Glutamatergic neuron (in vitro differentiated cells): ENCODE results near the gene BDNF. TPM values are rescaled to one million over a fixed set of nuclear protein-coding genes. Genes with fewer than 3 reads are reported as not detected.

ENCODE experiments used
- DNase-seq: peaks from one replicate; pipeline ENCODE4 v3.0.0; 2022
- H3K27ac Mint-ChIP-seq: one replicate; pipeline ENCODE4 v1.8.0; 2020; ENCODE audit warnings: mild to moderate bottlenecking, mixed read lengths, inconsistent platforms; ENCODE audit not compliant: unreplicated experiment
- H3K27me3 Mint-ChIP-seq: one replicate; pipeline ENCODE4 v1.8.0; 2020; ENCODE audit warnings: mild to moderate bottlenecking, moderate library complexity, mixed read lengths, inconsistent platforms; ENCODE audit not compliant: unreplicated experiment
- H3K36me3 Mint-ChIP-seq: one replicate; pipeline ENCODE4 v1.8.0; 2020; ENCODE audit warnings: mild to moderate bottlenecking, mixed read lengths, inconsistent platforms; ENCODE audit not compliant: unreplicated experiment
- H3K4me1 Mint-ChIP-seq: one replicate; pipeline ENCODE4 v1.8.0; 2020; ENCODE audit warnings: mild to moderate bottlenecking, low read depth, mixed read lengths, inconsistent platforms; ENCODE audit not compliant: unreplicated experiment
- H3K4me3 Mint-ChIP-seq: one replicate; pipeline ENCODE4 v1.8.0; 2020; ENCODE audit warnings: mild to moderate bottlenecking, mixed read lengths, inconsistent platforms; ENCODE audit not compliant: unreplicated experiment
- H3K9me3 Mint-ChIP-seq: one replicate; pipeline ENCODE4 v1.8.0; 2020; ENCODE audit warnings: mild to moderate bottlenecking, moderate library complexity, mixed read lengths, inconsistent platforms; ENCODE audit not compliant: unreplicated experiment
- CTCF ChIP-seq: fragments of 200-600 bp; sonication (generic); IDR thresholded peaks from one replicate; pipeline ENCODE4 v1.5.0; 2021; ENCODE audit not compliant: partially characterized antibody, unreplicated experiment
- total RNA-seq: library from RNA; stranded (reverse); fragmentation: NEBNext Ultra II Directional; extraction: Animal tissue kit (Norgen Biotek cat#: 25700); gene quantifications from one replicate; pipeline ENCODE4 v1.2.1, GENCODE V29; 2021; ENCODE audit not compliant: unreplicated experiment

Gene BDNF
- total RNA-seq, 1 donor from 2014 or later = 0.42 TPM

- peaks cover 12% of the 10 kb centered on the region for H3K4me1 Mint-ChIP-seq
- TF ChIP-seq CTCF = no peak
Measured at GRCh38 chr11:27692781-27693180, 7.5 kb downstream of the BDNF start.

GRCh38 chr11:27688076-27688475, 12.2 kb downstream of the BDNF start:
- peaks cover 12% of the 10 kb centered on the region for H3K4me1 Mint-ChIP-seq

More at GRCh38 chr11:27692781-27693180, 7.5 kb downstream of the BDNF start:
- no peak overlapping the region for H3K4me3 Mint-ChIP-seq
- H3K9me3 Mint-ChIP-seq = peaks cover 2% of the 10 kb centered on the region
- H3K36me3 Mint-ChIP-seq = no peaks in the 10 kb centered on the region
- DNase-seq = no peak
- H3K27me3 Mint-ChIP-seq = peaks cover 2% of the 10 kb centered on the region
- no peak overlapping the region for H3K27ac Mint-ChIP-seq

GRCh38 chr11:27681664-27682063, 18.6 kb downstream of the BDNF start:
- Mint-ChIP-seq H3K36me3 (no peaks in the 10 kb centered on the region), H3K4me3 (no peak overlapping the region), H3K27ac (no peak overlapping the region), H3K27me3 (no peaks in the 10 kb centered on the region), H3K9me3 (peaks cover 2% of the 10 kb centered on the region), H3K4me1 (no peaks in the 10 kb centered on the region)
- no peak for TF ChIP-seq CTCF
- no peak for DNase-seq

More at GRCh38 chr11:27688076-27688475, 12.2 kb downstream of the BDNF start:
- no peak for TF ChIP-seq CTCF
- Mint-ChIP-seq H3K27me3 (no peaks in the 10 kb centered on the region), H3K9me3 (peaks cover 4% of the 10 kb centered on the region), H3K27ac (peak overlapping the region; percentile 82), H3K4me3 (no peak overlapping the region), H3K36me3 (no peaks in the 10 kb centered on the region)
- DNase-seq = peak; percentile 29

- Mint-ChIP-seq H3K9me3 (no peaks in the 10 kb centered on the region), H3K27me3 (no peaks in the 10 kb centered on the region), H3K4me3 (no peak overlapping the region), H3K4me1 (no peaks in the 10 kb centered on the region), H3K36me3 (no peaks in the 10 kb centered on the region), H3K27ac (no peak overlapping the region)
- no peak for DNase-seq
- no peak for TF ChIP-seq CTCF
Measured at GRCh38 chr11:27679136-27680015, 20.9 kb downstream of the BDNF start.

GRCh38 chr11:27678242-27678641, 22.0 kb downstream of the BDNF start:
- no peak for DNase-seq
- Mint-ChIP-seq H3K4me1 (no peaks in the 10 kb centered on the region), H3K27me3 (peaks cover 2% of the 10 kb centered on the region), H3K27ac (no peak overlapping the region), H3K4me3 (no peak overlapping the region), H3K36me3 (no peaks in the 10 kb centered on the region), H3K9me3 (no peaks in the 10 kb centered on the region)
- no peak for TF ChIP-seq CTCF
